GM21825 (cell line): ENCODE measurements around the gene MDM2.

Experiments used
- ATAC-seq: cut with Tn5 transposase; IDR thresholded peaks from one replicate; pipeline ENCODE4 v1.9.1; 2021; ENCODE audit warnings: mild to moderate bottlenecking, moderate library complexity; ENCODE audit not compliant: unreplicated experiment

The MDM2 gene

GRCh38 chr12:68807576-68808387 is at the start of gene MDM2:
MDM2 (plus strand) TSS chr12:68808177; CDS start chr12:68808478, 301 bp downstream.
- peak; percentile 79 for ATAC-seq

- ATAC-seq = no peak
These were observed 48.1 kb upstream of the MDM2 start for GRCh38 chr12:68759852-68760251.

GRCh38 chr12:68760806-68761441 is 47.1 kb upstream of the MDM2 start:
- ATAC-seq = no peak

GRCh38 chr12:68761442-68761812 is 46.5 kb upstream of the MDM2 start:
- no peak for ATAC-seq

GRCh38 chr12:68761901-68762630 is 45.9 kb upstream of the MDM2 start:
- ATAC-seq = no peak

- no peak for ATAC-seq
These were observed 45.3 kb upstream of the MDM2 start for GRCh38 chr12:68762691-68763090.

- ATAC-seq = no peak
These were observed 42.3 kb upstream of the MDM2 start for GRCh38 chr12:68765696-68766095.

GRCh38 chr12:68766646-68767045 is 41.3 kb upstream of the MDM2 start:
- no peak for ATAC-seq

- ATAC-seq = no peak
These were observed 40.8 kb upstream of the MDM2 start for GRCh38 chr12:68767191-68767590.

GRCh38 chr12:68768431-68768939 is 39.5 kb upstream of the MDM2 start:
- ATAC-seq = no peak

- ATAC-seq = no peak
These were observed 38.0 kb upstream of the MDM2 start for GRCh38 chr12:68769941-68770340.

GRCh38 chr12:68771223-68771925 is 36.6 kb upstream of the MDM2 start:
- no peak for ATAC-seq

GRCh38 chr12:68772714-68773113 is 35.3 kb upstream of the MDM2 start:
- ATAC-seq = no peak

GRCh38 chr12:68773582-68773981 is 34.4 kb upstream of the MDM2 start:
- ATAC-seq = no peak

- ATAC-seq = no peak
These were observed 32.8 kb upstream of the MDM2 start for GRCh38 chr12:68775121-68775630.

- ATAC-seq = no peak
These were observed 30.9 kb upstream of the MDM2 start for GRCh38 chr12:68776976-68777610.

- no peak for ATAC-seq
These were observed 28.7 kb upstream of the MDM2 start for GRCh38 chr12:68779280-68779679.

- ATAC-seq = no peak
These were observed 27.2 kb upstream of the MDM2 start for GRCh38 chr12:68780731-68781130.

- no peak for ATAC-seq
These were observed 26.2 kb upstream of the MDM2 start for GRCh38 chr12:68781728-68782127.

- no peak for ATAC-seq
These were observed 24.0 kb upstream of the MDM2 start for GRCh38 chr12:68784015-68784414.
